Ramos (cell line): ENCODE results near the gene RAB35.

Experiments used
- in situ Hi-C: fragments of 300-500 bp; cut with MboI; formaldehyde crosslinking; loops from one replicate; pipeline ENCODE4 v1.14.3; 2022; ENCODE audit warnings: low sequenced_read_pairs; ENCODE audit not compliant: unreplicated experiment

Gene RAB35

DNA sequence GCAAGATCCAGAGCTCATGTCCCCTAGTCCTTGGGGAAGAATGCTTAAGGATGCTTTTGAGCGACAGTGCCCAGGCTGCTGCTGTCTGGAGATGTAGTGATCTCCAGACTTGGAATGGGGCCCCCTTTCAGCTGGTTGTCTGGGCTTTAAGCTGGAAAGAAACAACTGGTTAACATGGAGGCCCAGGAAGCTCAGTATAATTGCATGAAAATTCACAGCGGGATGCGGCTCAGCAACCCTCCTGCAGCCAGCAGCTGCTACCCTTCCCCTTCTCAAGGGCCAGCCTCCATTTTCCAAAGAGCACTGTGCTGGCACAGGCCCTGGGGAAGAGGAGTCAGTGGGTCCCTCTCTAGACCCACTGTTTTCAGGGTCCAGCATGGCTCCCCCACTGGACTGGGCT, 26.3 kb downstream of the RAB35 start:
- in situ Hi-C loops: no loop called here

GRCh38 chr12:120089796-120090195, 26.8 kb downstream of the RAB35 start:
- in situ Hi-C loops: no loop called here

DNA sequence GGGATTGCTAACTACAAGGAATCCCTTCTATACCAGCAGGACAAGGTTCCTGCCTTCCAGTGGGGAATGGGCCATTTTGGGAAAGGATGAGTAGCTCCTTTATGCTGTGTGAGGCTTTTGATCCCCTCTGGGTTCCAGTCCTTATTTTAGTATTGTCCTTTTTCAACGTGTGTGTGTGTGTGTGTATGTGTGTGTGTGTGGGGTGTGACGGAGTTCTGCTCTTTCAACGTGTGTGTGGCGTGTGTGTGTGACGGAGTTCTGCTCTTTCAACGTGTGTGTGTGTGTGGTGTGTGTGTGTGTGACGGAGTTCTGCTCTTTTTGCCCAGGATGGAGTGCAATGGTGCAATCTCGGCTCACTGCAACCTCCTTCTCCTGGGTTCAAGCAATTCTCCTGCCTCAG, 27.4 kb downstream of the RAB35 start:
- in situ Hi-C loops: no loop called here

DNA sequence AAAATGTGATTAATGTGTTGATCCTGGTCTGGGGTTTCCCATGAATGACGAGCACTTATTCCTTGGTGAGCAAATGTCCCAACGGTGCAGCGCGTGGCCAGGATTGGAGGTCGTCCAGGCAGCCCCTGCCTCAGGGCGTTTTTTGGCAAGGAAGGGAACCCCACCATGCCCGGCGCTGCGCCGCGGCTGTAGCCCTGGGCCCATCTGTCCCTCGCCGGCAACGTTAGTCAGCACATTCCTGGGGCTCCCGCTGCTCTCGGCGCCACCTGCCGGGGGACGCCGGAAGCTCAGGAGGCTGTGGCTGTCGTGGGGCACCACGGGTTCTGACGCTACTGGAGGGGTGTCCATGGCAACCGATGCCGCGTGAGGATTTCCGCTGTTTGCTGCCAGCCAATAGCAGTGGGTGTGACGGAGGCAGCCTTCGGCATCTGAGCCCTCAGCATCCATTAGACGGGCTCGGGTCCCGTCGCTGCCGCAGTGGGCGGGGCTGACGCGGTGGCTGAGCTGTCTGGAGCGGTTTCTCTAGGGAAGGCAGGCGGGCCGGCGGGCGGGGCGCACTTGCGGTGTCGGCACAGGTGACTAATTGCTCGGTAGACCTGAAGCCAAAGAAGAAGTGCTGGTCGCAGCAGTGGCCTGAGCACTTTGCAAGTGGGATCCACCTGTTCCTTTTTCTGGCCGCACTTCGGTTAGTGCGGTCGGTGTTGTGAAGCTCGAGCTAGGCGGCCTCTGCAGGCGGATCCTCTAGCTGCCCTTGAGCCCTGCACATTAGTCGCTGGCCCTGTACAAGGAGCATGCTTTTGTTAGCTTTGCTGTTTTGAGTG, 29.5 kb downstream of the RAB35 start:
- in situ Hi-C loops: no loop called here

GRCh38 chr12:120085920-120086645, 30.5 kb downstream of the RAB35 start:
- in situ Hi-C loops: no loop called here

GRCh38 chr12:120081641-120082040, 34.9 kb downstream of the RAB35 start:
- in situ Hi-C loops: no loop called here

DNA sequence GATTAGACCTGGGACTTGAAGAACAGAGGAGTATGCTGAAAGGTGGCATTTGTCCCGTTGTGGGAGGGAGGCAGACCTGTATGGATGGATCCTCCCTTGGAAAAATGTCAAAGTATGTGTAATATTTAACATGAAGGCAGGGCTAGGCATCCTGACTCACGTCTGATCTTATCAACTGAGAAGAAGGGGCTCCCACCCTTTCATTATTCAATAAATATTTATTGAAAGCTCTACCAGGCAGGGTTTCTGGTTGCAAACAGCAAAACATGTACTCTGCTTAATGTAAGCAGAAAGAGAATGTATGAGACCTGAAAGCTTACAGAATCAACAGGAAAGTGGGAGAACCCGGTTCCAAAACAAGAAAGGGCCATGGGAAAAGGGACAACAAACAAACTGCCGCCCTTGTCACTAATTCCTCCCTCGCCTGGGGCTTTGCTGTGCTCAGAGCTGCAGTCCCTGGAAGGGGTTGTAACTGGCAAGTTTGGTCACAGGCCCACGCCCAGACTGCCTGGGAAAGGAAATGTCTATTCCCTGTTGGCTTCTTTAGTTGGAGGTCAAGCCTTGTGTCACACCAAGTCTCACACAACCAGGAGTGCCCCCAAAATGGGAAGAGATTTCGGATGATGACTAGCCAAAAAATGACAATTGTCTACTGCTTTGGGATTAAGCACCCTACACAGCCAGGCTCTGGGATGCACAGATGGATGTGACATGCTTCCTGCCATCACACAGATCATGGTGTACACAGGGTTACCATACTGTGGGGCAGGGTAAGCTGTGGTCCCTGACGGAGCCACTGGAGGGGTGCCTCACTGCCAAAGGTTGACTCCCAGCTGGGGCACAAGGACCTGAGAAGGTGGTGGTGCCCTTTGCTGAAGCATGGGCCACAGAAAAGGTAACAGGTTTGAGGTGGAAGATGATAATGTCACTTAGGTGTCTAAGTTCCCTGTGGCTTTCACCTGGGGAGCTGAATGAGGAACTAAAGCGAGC, 36.8 kb downstream of the RAB35 start:
- in situ Hi-C loops: no loop called here

GRCh38 chr12:120078868-120079267, 37.7 kb downstream of the RAB35 start:
- in situ Hi-C loops: no loop called here

DNA sequence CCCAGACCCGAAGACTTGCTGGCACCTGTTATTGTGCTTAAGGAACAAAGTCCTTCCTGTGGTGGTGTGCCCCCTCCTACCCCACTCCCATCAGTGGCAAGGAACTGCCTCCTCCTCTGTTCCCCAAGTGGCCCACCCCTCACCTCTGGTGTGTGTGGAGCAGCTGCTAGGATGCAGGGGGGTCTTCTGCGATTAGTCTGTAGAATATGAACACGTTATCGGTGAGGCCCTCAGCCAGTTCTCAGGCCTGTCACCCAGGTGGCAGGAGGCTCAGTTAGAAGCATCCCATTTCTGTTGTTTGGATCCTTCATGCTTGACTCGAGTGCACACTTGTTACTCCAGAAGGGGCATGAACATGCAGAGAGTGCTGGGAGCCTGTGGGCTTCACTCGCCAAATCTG, 39.3 kb downstream of the RAB35 start:
- in situ Hi-C loops: no loop called here

DNA sequence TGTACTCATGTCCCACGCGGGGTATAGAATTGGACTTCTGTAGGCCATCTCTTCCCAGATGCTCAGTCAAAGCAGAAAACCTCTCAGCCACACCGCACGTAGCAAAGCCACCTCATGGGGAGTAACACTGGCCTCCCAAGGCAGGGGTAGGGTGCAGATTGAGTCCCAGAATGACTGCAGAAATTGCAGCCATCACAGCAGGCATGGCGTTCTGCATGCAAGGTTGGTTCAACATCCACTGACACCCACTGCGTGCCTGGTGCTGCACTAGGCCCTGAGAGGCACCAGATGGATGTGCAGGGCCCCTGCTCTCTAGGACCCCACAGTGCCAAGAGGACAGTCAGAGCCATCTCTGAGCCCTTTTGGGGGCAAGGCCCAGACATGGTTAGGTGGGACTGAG, 39.9 kb downstream of the RAB35 start:
- in situ Hi-C loops: no loop called here

- in situ Hi-C loops: no loop called here
These were observed 41.4 kb downstream of the RAB35 start for GRCh38 chr12:120075034-120075616.

GRCh38 chr12:120072472-120073249, 43.9 kb downstream of the RAB35 start:
- in situ Hi-C loops: no loop called here

- in situ Hi-C loops: no loop called here
These were observed 45.0 kb downstream of the RAB35 start for GRCh38 chr12:120071493-120072020.

GRCh38 chr12:120069278-120069677, 47.3 kb downstream of the RAB35 start:
- in situ Hi-C loops: no loop called here

GRCh38 chr12:120067901-120068300, 48.7 kb downstream of the RAB35 start:
- in situ Hi-C loops: no loop called here

GRCh38 chr12:120067084-120067869, 49.3 kb downstream of the RAB35 start:
- in situ Hi-C loops: no loop called here

DNA sequence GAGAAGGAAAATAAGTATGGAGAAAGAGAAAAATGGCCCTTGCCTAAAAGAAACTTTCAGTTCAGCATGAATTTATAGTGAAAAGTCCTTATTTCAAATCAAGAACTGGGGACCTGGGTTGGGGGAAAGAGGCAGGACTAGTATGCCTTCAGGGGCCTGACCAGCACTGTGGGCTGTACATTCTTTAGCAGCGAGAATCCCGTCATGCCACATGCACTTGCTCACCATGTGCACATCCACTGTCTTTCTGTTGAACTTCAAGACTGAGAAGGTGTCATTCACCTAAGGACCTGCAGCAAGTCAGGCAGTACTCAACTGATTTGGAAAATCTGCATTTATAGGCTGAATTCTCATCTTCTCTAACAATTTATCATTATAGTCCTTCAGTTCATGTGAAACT, 50.2 kb downstream of the RAB35 start:
- in situ Hi-C loops: no loop called here

- in situ Hi-C loops: no loop called here
These were observed 51.1 kb downstream of the RAB35 start for GRCh38 chr12:120065472-120065871.
